Measurements from ENCODE around the gene TRIP13. TPM values are rescaled to one million over a fixed set of nuclear protein-coding genes. Genes with fewer than 3 reads are reported as not detected.

The TRIP13 gene
- total RNA-seq, 2 donors from 2014 or later = 21.9 to 32.4 TPM

DNA sequence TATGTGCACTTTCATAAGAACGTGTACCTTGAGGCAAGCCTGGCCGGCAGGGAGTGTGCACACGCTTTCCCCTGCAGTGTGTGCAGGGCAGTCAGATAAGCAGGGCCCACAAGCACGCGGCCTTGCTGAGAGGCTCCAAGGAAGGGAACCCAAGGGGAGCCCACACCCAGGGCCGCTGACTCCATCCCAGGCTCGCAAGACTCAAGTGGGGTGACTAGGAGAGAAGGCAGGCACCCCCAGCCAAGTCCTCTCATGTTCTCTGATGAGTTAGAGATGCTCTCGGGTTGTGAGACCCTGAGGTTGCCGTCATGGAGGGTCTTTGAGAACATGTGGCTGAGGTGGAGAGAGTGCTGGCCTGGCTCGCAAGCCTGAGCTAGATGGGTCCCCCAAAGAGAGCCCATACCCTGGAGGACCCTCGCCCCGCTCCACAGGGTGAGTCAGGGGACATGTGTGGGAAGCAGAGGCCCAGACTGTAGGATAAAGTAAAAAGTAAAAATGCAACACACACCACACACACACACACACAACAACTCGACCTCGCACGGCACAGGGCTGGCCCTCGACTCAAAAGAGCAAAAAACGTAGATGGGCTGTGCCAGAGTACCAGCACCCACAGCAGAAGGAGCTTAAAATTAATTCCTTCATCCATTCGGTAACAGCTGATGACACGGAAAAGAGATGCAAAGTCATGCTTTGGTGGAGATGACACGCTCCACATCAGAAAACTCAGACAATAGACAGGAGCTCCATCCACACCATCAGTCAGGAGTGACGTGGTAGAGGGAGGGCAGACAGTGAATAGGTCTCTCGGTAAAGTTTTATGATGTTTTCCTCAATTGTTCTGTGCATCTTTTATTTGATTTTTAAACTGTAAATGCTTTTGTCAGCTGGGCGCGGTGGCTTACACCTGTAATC, 61.1 kb downstream of the TRIP13 start:
- H3K9me3 Mint-ChIP-seq = no peaks in the 10 kb centered on the region
- H3K27me3 ChIP-seq (ENCODE audit: control insufficient read depth, insufficient read depth, low read length, poor library complexity, severe bottlenecking) = peaks cover 4% of the 10 kb centered on the region
- H3K27me3 Mint-ChIP-seq (ENCODE audit: insufficient read depth) = peaks cover 3% of the 10 kb centered on the region
- H3K4me3 ChIP-seq (ENCODE audit: low read length) = no peak overlapping the region
- TF ChIP-seq, protein P1, sequence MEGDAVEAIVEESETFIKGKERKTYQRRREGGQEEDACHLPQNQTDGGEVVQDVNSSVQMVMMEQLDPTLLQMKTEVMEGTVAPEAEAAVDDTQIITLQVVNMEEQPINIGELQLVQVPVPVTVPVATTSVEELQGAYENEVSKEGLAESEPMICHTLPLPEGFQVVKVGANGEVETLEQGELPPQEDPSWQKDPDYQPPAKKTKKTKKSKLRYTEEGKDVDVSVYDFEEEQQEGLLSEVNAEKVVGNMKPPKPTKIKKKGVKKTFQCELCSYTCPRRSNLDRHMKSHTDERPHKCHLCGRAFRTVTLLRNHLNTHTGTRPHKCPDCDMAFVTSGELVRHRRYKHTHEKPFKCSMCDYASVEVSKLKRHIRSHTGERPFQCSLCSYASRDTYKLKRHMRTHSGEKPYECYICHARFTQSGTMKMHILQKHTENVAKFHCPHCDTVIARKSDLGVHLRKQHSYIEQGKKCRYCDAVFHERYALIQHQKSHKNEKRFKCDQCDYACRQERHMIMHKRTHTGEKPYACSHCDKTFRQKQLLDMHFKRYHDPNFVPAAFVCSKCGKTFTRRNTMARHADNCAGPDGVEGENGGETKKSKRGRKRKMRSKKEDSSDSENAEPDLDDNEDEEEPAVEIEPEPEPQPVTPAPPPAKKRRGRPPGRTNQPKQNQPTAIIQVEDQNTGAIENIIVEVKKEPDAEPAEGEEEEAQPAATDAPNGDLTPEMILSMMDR (conservative IDR thresholded peaks at IDR 0.05) = no peak
- no peak overlapping the region for H3K4me3 Mint-ChIP-seq
- no peaks in the 10 kb centered on the region for H3K36me3 Mint-ChIP-seq (ENCODE audit: low read depth)
- H3K36me3 ChIP-seq (ENCODE audit: control insufficient read depth, insufficient read depth, low read length) = no peaks in the 10 kb centered on the region
- H3K27ac Mint-ChIP-seq = no peak overlapping the region
- H3K9me3 ChIP-seq (ENCODE audit: control insufficient read depth, low read length) = no peaks in the 10 kb centered on the region
- no peaks in the 10 kb centered on the region for H3K4me1 Mint-ChIP-seq
- WGBS, 2 experiments (ENCODE audit: insufficient coverage in 1 of 2, insufficient read length in 1 of 2) = 87 to 91% methylated on average over 18 to 22 of the region's 24 CpGs
- DNase-seq = no peak
- H3K27ac ChIP-seq (ENCODE audit: low read depth, low read length) = no peak overlapping the region
- no peak overlapping the region for H3K9ac ChIP-seq (ENCODE audit: extremely low read depth, low read length, poor library complexity, severe bottlenecking)
- no peaks in the 10 kb centered on the region for H3K4me1 ChIP-seq (ENCODE audit: control insufficient read depth, insufficient read depth, low read length)

DNA sequence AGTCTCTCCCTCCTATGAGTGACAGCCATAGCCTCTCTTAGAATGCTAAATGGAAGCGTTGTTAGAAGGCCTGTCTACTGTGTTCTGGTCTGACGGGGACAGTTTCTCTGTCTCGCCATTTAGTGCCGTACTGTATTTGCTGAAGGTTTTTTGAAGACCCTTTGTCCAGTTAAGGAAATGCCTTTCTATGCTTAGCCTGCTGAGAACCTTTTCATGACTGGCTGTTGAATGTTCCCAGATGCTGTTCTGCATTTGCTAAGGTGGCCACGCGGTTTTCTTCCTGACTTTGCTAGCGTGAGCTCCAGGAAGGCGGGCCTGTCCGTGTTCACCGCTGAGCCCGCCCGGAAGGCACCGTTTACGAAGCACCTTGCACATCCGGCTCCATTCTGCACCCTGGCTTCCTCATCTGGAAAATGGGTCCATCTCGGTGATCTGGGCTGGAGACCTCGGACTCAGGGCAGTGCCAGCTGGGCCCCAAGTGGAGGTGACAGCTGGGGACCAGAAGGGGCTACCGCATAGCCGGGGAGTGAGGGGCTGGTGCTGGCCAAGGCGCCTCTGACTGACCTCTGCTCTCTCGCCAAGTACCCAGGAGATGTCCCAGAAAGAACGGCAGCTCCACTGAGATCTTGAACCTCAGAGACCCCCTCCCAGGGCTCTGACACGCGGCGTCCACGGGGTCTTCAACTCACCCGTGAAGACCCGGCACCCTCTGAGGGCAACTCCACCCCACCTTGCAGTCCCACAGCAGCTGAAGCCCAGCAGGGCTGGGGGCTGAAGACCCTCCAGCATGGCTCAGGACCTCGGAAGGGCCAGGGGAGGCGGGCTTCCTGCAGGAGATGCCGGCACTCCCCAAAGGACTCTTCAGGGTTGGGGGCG, 63.4 kb downstream of the TRIP13 start:
- Mint-ChIP-seq H3K36me3 (ENCODE audit: low read depth) (no peaks in the 10 kb centered on the region), H3K4me3 (no peak overlapping the region), H3K27ac (no peak overlapping the region), H3K9me3 (no peaks in the 10 kb centered on the region), H3K27me3 (ENCODE audit: insufficient read depth) (peaks cover 3% of the 10 kb centered on the region), H3K4me1 (no peaks in the 10 kb centered on the region)
- Histone ChIP-seq H3K27ac (ENCODE audit: low read depth, low read length) (peak overlapping the region; percentile 84), H3K36me3 (ENCODE audit: control insufficient read depth, insufficient read depth, low read length) (no peaks in the 10 kb centered on the region), H3K27me3 (ENCODE audit: control insufficient read depth, insufficient read depth, low read length, poor library complexity, severe bottlenecking) (peaks cover 4% of the 10 kb centered on the region), H3K9ac (ENCODE audit: extremely low read depth, low read length, poor library complexity, severe bottlenecking) (no peak overlapping the region), H3K9me3 (ENCODE audit: control insufficient read depth, low read length) (no peaks in the 10 kb centered on the region), H3K4me3 (ENCODE audit: low read length) (no peak overlapping the region), H3K4me1 (ENCODE audit: control insufficient read depth, insufficient read depth, low read length) (no peaks in the 10 kb centered on the region)
- WGBS, 2 experiments (ENCODE audit: insufficient coverage in 1 of 2, insufficient read length in 1 of 2) = 93 to 94% methylated on average over 26 to 32 of the region's 32 CpGs
- DNase-seq = no peak
- TF ChIP-seq, protein P1 (conservative IDR thresholded peaks at IDR 0.05) = no peak

DNA sequence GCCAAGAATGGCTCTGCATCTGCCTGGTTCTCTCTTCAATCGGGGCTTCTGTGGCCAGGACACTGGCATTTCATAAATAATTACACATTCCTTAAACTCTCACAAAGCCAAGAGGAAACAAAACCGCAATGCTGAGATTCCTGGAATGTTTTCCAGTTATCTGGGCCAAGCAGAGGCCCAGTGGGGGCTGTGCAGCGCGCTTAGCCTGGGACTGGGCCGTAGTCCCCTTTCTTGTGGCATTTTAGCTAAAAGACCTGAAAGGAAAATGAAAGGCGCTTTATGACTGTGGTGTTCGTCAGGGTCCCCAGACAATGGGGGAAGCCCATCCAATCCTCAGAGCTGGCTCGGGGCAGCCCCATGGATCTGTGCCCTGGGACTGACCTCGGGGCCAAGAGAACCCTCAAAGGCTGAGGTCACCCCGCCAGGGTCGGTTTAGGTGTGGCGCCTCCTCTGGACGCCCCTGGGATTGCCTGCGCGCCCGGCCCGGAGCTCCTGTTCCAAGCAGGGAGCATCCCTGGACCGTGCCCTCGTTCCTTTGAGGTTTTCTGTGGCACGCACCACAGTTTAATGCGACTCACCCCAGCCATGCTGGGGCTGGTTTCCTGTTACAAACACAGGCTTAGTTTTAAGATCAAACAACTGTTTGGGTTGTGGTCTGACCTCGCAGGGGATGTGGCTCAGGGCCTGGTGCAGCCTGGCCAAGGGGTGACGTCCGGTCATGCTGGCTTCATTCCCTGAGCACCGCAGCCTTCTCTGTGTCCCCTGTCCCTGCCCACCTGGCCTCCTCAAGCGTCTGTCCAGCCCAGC, 64.5 kb downstream of the TRIP13 start:
- no peaks in the 10 kb centered on the region for H3K27me3 Mint-ChIP-seq (ENCODE audit: insufficient read depth)
- no peak overlapping the region for H3K4me3 ChIP-seq (ENCODE audit: low read length)
- H3K27ac Mint-ChIP-seq = no peak overlapping the region
- H3K9me3 Mint-ChIP-seq = no peaks in the 10 kb centered on the region
- H3K4me1 Mint-ChIP-seq = no peaks in the 10 kb centered on the region
- TF ChIP-seq, protein P1 (conservative IDR thresholded peaks at IDR 0.05) = peak; percentile 57
- H3K27me3 ChIP-seq (ENCODE audit: control insufficient read depth, insufficient read depth, low read length, poor library complexity, severe bottlenecking) = peaks cover 4% of the 10 kb centered on the region
- no peak overlapping the region for H3K4me3 Mint-ChIP-seq
- no peaks in the 10 kb centered on the region for H3K9me3 ChIP-seq (ENCODE audit: control insufficient read depth, low read length)
- WGBS, 2 experiments (ENCODE audit: insufficient coverage in 1 of 2, insufficient read length in 1 of 2) = 84 to 92% methylated on average over 13 to 26 of the region's 26 CpGs
- peak overlapping the region; percentile 84 for H3K27ac ChIP-seq (ENCODE audit: low read depth, low read length)
- no peaks in the 10 kb centered on the region for H3K36me3 Mint-ChIP-seq (ENCODE audit: low read depth)
- H3K36me3 ChIP-seq (ENCODE audit: control insufficient read depth, insufficient read depth, low read length) = no peaks in the 10 kb centered on the region
- H3K9ac ChIP-seq (ENCODE audit: extremely low read depth, low read length, poor library complexity, severe bottlenecking) = no peak overlapping the region
- H3K4me1 ChIP-seq (ENCODE audit: control insufficient read depth, insufficient read depth, low read length) = no peaks in the 10 kb centered on the region
- no peak for DNase-seq
